ENCODE results near the gene DNAH10. TPM values are rescaled to one million over a fixed set of nuclear protein-coding genes. Genes with fewer than 3 reads are reported as not detected.

DNAH10 gene
- total RNA-seq, 2 experiments from 2014 or later, result 0.11 to 0.19 TPM

DNA sequence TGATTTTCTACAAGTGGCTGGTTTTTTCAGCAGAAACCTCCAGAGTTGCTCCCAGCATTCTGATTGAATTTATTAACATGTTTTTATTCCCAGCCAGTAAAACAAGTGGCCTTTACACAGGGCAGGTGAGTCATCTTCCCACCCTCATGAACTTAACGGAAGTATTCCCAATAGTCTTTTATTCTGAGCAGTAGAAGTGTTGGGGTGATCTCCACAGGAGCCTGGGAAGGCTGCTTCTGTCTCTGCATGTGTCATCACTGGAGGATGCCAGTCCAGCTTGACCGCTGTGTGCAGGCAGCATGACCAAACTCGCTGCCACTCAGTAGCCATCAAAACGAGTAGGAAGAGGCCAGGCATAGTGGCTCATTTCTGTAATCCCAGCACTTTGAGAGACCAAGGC lies 13.4 kb upstream of the DNAH10 start:
- H3K36me3 ChIP-seq (ENCODE audit: insufficient read depth, low read length), result peaks cover 93% of the 10 kb centered on the region
- no peaks in the 10 kb centered on the region for H4K20me1 ChIP-seq (ENCODE audit: insufficient read depth, low read length)
- POLR2A ChIA-PET, result no interaction called here
- CTCF ChIA-PET (ENCODE audit: unreplicated experiment), result no interaction called here
- no peak overlapping the region for H3K4me3 ChIP-seq (ENCODE audit: low read depth, low read length, poor library complexity, severe bottlenecking)
- no TSS peak for BruUV-seq (replicated peaks)
- no peak overlapping the region for H3K27ac ChIP-seq (ENCODE audit: low read depth, low read length, poor library complexity, severe bottlenecking)
- no peaks in the 10 kb centered on the region for H3K79me2 ChIP-seq (ENCODE audit: insufficient read depth, low read depth, low read length)
- no peak for DNase-seq (ENCODE audit: low spot score)
- H3K4me2 ChIP-seq (ENCODE audit: low read length), result no peak overlapping the region
- H2AFZ ChIP-seq (ENCODE audit: low read length), result no peak overlapping the region
- no peaks in the 10 kb centered on the region for H3K4me1 ChIP-seq (ENCODE audit: insufficient read depth, low read length, poor library complexity, severe bottlenecking)
- TF ChIP-seq EZH2phosphoT487 (IDR thresholded peaks at IDR 0.05; ENCODE audit: borderline replicate concordance, low read depth, low read length) (no peak), CTCF (conservative IDR thresholded peaks at IDR 0.05; ENCODE audit: low read length) (no peak)
- no peaks in the 10 kb centered on the region for H3K9me3 ChIP-seq (ENCODE audit: low read length)
- no peaks in the 10 kb centered on the region for H3K9me2 ChIP-seq (ENCODE audit: insufficient read depth, low read length)
- intact Hi-C loops (cut with micrococcal nuclease; ENCODE audit: unreplicated experiment), result no loop called here

DNA sequence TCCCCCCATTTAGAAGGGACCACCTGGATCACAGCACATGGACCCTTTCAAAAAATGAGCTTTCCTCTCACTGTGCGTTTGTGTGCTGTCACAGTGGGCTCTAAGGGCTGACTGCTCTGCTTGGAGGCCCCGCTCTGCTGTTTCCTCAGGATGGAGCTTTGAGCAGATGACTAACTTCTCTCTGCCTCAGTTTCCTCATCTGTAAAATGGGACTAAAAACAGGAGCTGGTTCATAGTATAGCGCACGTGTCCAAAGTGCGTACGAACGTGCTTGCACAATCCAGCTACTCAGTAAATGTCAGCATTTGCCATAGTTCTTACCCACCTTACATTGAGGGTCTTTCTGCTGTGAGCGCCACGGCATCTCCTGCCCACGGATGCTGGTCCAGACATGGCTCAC lies 12.7 kb upstream of the DNAH10 start:
- DNase-seq (ENCODE audit: low spot score), result no peak
- Histone ChIP-seq H3K27ac (ENCODE audit: low read depth, low read length, poor library complexity, severe bottlenecking) (no peak overlapping the region), H3K79me2 (ENCODE audit: insufficient read depth, low read depth, low read length) (no peaks in the 10 kb centered on the region), H3K4me2 (ENCODE audit: low read length) (no peak overlapping the region), H3K4me3 (ENCODE audit: low read depth, low read length, poor library complexity, severe bottlenecking) (no peak overlapping the region), H3K36me3 (ENCODE audit: insufficient read depth, low read length) (peaks cover 93% of the 10 kb centered on the region), H4K20me1 (ENCODE audit: insufficient read depth, low read length) (no peaks in the 10 kb centered on the region), H3K9me2 (ENCODE audit: insufficient read depth, low read length) (no peaks in the 10 kb centered on the region), H3K4me1 (ENCODE audit: insufficient read depth, low read length, poor library complexity, severe bottlenecking) (no peaks in the 10 kb centered on the region), H3K9me3 (ENCODE audit: low read length) (no peaks in the 10 kb centered on the region), H2AFZ (ENCODE audit: low read length) (no peak overlapping the region)
- intact Hi-C loops (cut with micrococcal nuclease; ENCODE audit: unreplicated experiment), result no loop called here
- no TSS peak for BruUV-seq (replicated peaks)
- no peak for TF ChIP-seq CTCF (conservative IDR thresholded peaks at IDR 0.05; ENCODE audit: low read length)
- TF ChIP-seq EZH2phosphoT487 (IDR thresholded peaks at IDR 0.05; ENCODE audit: borderline replicate concordance, low read depth, low read length), result no peak
- CTCF ChIA-PET (ENCODE audit: unreplicated experiment), result no interaction called here
- POLR2A ChIA-PET, result no interaction called here

DNA sequence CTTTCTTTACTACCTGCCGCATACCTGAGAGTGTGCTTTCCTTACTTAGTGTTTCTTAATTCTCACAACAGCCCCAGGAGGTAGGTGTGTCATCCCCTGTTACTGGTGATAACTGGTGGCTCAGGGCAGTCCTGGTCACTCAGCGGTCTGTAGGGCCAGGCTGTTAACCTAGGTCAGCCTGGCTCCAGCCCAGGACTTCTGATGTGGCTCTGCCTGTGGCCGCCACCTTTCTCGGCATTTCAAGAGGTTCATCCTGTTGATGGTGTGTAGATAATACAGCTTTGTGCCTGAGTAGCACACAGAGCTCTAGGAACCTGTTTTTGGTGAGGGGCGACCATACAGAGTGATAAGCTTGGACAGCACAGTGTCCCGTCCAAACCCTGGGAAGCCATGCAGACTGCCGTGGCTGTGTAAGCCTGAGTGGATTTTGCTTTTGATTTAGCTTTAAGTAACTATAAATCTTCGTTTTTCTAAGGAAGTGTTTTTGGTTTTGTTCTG lies 11.9 kb upstream of the DNAH10 start:
- Histone ChIP-seq H2AFZ (ENCODE audit: low read length) (no peak overlapping the region), H4K20me1 (ENCODE audit: insufficient read depth, low read length) (no peaks in the 10 kb centered on the region), H3K4me1 (ENCODE audit: insufficient read depth, low read length, poor library complexity, severe bottlenecking) (no peaks in the 10 kb centered on the region), H3K4me2 (ENCODE audit: low read length) (no peak overlapping the region), H3K79me2 (ENCODE audit: insufficient read depth, low read depth, low read length) (no peaks in the 10 kb centered on the region), H3K27ac (ENCODE audit: low read depth, low read length, poor library complexity, severe bottlenecking) (no peak overlapping the region), H3K4me3 (ENCODE audit: low read depth, low read length, poor library complexity, severe bottlenecking) (no peak overlapping the region), H3K9me3 (ENCODE audit: low read length) (no peaks in the 10 kb centered on the region), H3K36me3 (ENCODE audit: insufficient read depth, low read length) (peaks cover 92% of the 10 kb centered on the region), H3K9me2 (ENCODE audit: insufficient read depth, low read length) (no peaks in the 10 kb centered on the region)
- ChIA-PET CTCF (ENCODE audit: unreplicated experiment) (no interaction called here), POLR2A (no interaction called here)
- no TSS peak for BruUV-seq (replicated peaks)
- TF ChIP-seq EZH2phosphoT487 (IDR thresholded peaks at IDR 0.05; ENCODE audit: borderline replicate concordance, low read depth, low read length), result no peak
- TF ChIP-seq CTCF (conservative IDR thresholded peaks at IDR 0.05; ENCODE audit: low read length), result no peak
- intact Hi-C loops (cut with micrococcal nuclease; ENCODE audit: unreplicated experiment), result no loop called here
- DNase-seq (ENCODE audit: low spot score), result no peak
